Stimulated activated CD4-positive, alpha-beta T cell treated with anti-CD3 and anti-CD28 coated beads, Interleukin-12 subunit alpha, Interleukin-12 subunit beta, amount 100 ng/mL, for 48 hours (primary cell): ENCODE measurements around the gene STIM1.

ENCODE experiments used
- DNase-seq, 3 donors: peaks; one replicate each; pipeline ENCODE4 v3.0.0-alpha.2; 2020; ENCODE audit warnings: low read depth in 2 of 3, low spot score in 1 of 3

The STIM1 gene

GRCh38 chr11:4063348-4063747 lies 207.9 kb downstream of the STIM1 start:
- no peak for DNase-seq

GRCh38 chr11:4064278-4064955 lies 209.0 kb downstream of the STIM1 start:
- no peak for DNase-seq

GRCh38 chr11:4065086-4065485 lies 209.6 kb downstream of the STIM1 start:
- no peak for DNase-seq

- DNase-seq, result no peak
Measured at GRCh38 chr11:4065601-4066377, 210.3 kb downstream of the STIM1 start.

GRCh38 chr11:4066910-4067309 lies 211.4 kb downstream of the STIM1 start:
- no peak for DNase-seq

- no peak for DNase-seq
Measured at GRCh38 chr11:4068962-4069361, 213.5 kb downstream of the STIM1 start.

GRCh38 chr11:4071325-4071724 lies 215.9 kb downstream of the STIM1 start:
- DNase-seq, result no peak

GRCh38 chr11:4071914-4072313 lies 216.4 kb downstream of the STIM1 start:
- no peak for DNase-seq

- peak in 2 of 3 donors; percentile 14 to 59 for DNase-seq
Measured at GRCh38 chr11:4072668-4073285, 217.3 kb downstream of the STIM1 start.

GRCh38 chr11:4074266-4074665 lies 218.8 kb downstream of the STIM1 start:
- DNase-seq, result no peak

- DNase-seq, result no peak
Measured at GRCh38 chr11:4076774-4077173, 221.3 kb downstream of the STIM1 start.

GRCh38 chr11:4083198-4083597 lies 227.7 kb downstream of the STIM1 start:
- DNase-seq, result no peak

- DNase-seq, result no peak
Measured at GRCh38 chr11:4084406-4085125, 229.1 kb downstream of the STIM1 start.

GRCh38 chr11:4085575-4085974 lies 230.1 kb downstream of the STIM1 start:
- DNase-seq, result no peak

GRCh38 chr11:4086575-4087353 lies 231.3 kb downstream of the STIM1 start:
- no peak for DNase-seq

- DNase-seq, result no peak
Measured at GRCh38 chr11:4087551-4087950, 232.1 kb downstream of the STIM1 start.

- DNase-seq, result no peak
Measured at GRCh38 chr11:4090258-4090657, 234.8 kb downstream of the STIM1 start.

- no peak for DNase-seq
Measured at GRCh38 chr11:4092026-4092425, 236.6 kb downstream of the STIM1 start.

GRCh38 chr11:4093519-4094347 lies 238.3 kb downstream of the STIM1 start:
- DNase-seq, result no peak
